HEK293 (cell line): Measurements from ENCODE around the gene HOXC11.

Experiments
- BCL11A ChIP-seq: fragments of 450-650 bp; formaldehyde crosslinking; IDR thresholded peaks from 2 replicates; pipeline ENCODE4 v1.5.1; 2016; ENCODE audit warnings: low read depth, missing biosample characterization, missing genetic modification characterization
- KLF16 ChIP-seq: fragments of 450-650 bp; formaldehyde crosslinking; IDR thresholded peaks from 2 replicates; pipeline ENCODE4 v1.5.1; 2017; ENCODE audit warnings: missing biosample characterization, missing genetic modification characterization
- MZF1 ChIP-seq: fragments of 450-650 bp; formaldehyde crosslinking; IDR thresholded peaks from 2 replicates; pipeline ENCODE4 v1.5.1; 2017; ENCODE audit warnings: missing biosample characterization, missing genetic modification characterization, borderline replicate concordance
- PRDM10 ChIP-seq: fragments of 450-650 bp; formaldehyde crosslinking; IDR thresholded peaks from 2 replicates; pipeline ENCODE4 v1.5.1; 2016; ENCODE audit warnings: missing biosample characterization, missing genetic modification characterization
- REST ChIP-seq: fragments of 450-650 bp; formaldehyde crosslinking; IDR thresholded peaks from 2 replicates; pipeline ENCODE4 v1.5.1; 2016; ENCODE audit warnings: missing biosample characterization, missing genetic modification characterization
- SP2 ChIP-seq: fragments of 450-650 bp; formaldehyde crosslinking; IDR thresholded peaks from 2 replicates; pipeline ENCODE4 v1.5.1; 2016; ENCODE audit warnings: missing biosample characterization, missing genetic modification characterization
- SP7 ChIP-seq: fragments of 450-650 bp; formaldehyde crosslinking; IDR thresholded peaks from 2 replicates; pipeline ENCODE4 v1.5.1; 2016; ENCODE audit warnings: missing biosample characterization, missing genetic modification characterization
- TCF7L2 ChIP-seq: IDR thresholded peaks from 2 replicates; pipeline ENCODE4 v1.6.1; 2011; ENCODE audit warnings: low read depth, mild to moderate bottlenecking, inconsistent platforms, low read length, moderate library complexity, borderline replicate concordance
- ZBTB17 ChIP-seq: fragments of 450-650 bp; formaldehyde crosslinking; IDR thresholded peaks from 2 replicates; pipeline ENCODE4 v1.5.1; 2016; ENCODE audit warnings: missing biosample characterization, missing genetic modification characterization
- ZBTB20 ChIP-seq: fragments of 450-650 bp; formaldehyde crosslinking; IDR thresholded peaks from 2 replicates; pipeline ENCODE4 v1.5.1; 2016; ENCODE audit warnings: missing biosample characterization, missing genetic modification characterization
- ZBTB8A ChIP-seq: fragments of 450-650 bp; formaldehyde crosslinking; IDR thresholded peaks from 2 replicates; pipeline ENCODE4 v1.5.1; 2016; ENCODE audit warnings: missing biosample characterization, missing genetic modification characterization
- ZFHX2 ChIP-seq: fragments of 450-650 bp; formaldehyde crosslinking; conservative IDR thresholded peaks from 2 replicates; pipeline ENCODE4 v1.5.1; 2016; ENCODE audit warnings: missing biosample characterization, missing genetic modification characterization
- ZNF10 ChIP-seq: fragments of 450-650 bp; formaldehyde crosslinking; IDR thresholded peaks from 2 replicates; pipeline ENCODE4 v1.5.1; 2017; ENCODE audit warnings: missing biosample characterization, missing genetic modification characterization
- ZNF140 ChIP-seq: fragments of 450-650 bp; formaldehyde crosslinking; IDR thresholded peaks from 2 replicates; pipeline ENCODE4 v1.5.1; 2016; ENCODE audit warnings: missing biosample characterization, missing genetic modification characterization
- ZNF146 ChIP-seq: fragments of 450-650 bp; formaldehyde crosslinking; IDR thresholded peaks from 2 replicates; pipeline ENCODE4 v1.5.1; 2016; ENCODE audit warnings: missing biosample characterization, missing genetic modification characterization
- ZNF157 ChIP-seq: fragments of 450-650 bp; formaldehyde crosslinking; IDR thresholded peaks from 2 replicates; pipeline ENCODE4 v1.5.1; 2016; ENCODE audit warnings: missing biosample characterization, missing genetic modification characterization
- ZNF175 ChIP-seq: fragments of 450-650 bp; formaldehyde crosslinking; IDR thresholded peaks from 2 replicates; pipeline ENCODE4 v1.5.1; 2016; ENCODE audit warnings: missing biosample characterization, missing genetic modification characterization
- ZNF2 ChIP-seq: fragments of 450-650 bp; formaldehyde crosslinking; IDR thresholded peaks from 2 replicates; pipeline ENCODE4 v1.5.1; 2016; ENCODE audit warnings: missing biosample characterization, missing genetic modification characterization
- ZNF23 ChIP-seq: fragments of 450-650 bp; formaldehyde crosslinking; IDR thresholded peaks from 2 replicates; pipeline ENCODE4 v1.5.1; 2016; ENCODE audit warnings: missing biosample characterization, missing genetic modification characterization, borderline replicate concordance
- ZNF362 ChIP-seq: fragments of 450-650 bp; formaldehyde crosslinking; IDR thresholded peaks from 2 replicates; pipeline ENCODE4 v1.5.1; 2016; ENCODE audit warnings: missing biosample characterization, missing genetic modification characterization
- ZNF366 ChIP-seq: fragments of 450-650 bp; formaldehyde crosslinking; conservative IDR thresholded peaks from 2 replicates; pipeline ENCODE4 v1.5.1; 2016; ENCODE audit warnings: missing biosample characterization, missing genetic modification characterization
- ZNF514 ChIP-seq: fragments of 450-650 bp; formaldehyde crosslinking; IDR thresholded peaks from 2 replicates; pipeline ENCODE4 v1.5.1; 2016; ENCODE audit warnings: missing biosample characterization, missing genetic modification characterization
- ZNF571 ChIP-seq: fragments of 450-650 bp; formaldehyde crosslinking; IDR thresholded peaks from 2 replicates; pipeline ENCODE4 v1.5.0; 2017; ENCODE audit warnings: missing biosample characterization, missing genetic modification characterization
- ZNF580 ChIP-seq: fragments of 450-650 bp; formaldehyde crosslinking; IDR thresholded peaks from 2 replicates; pipeline ENCODE4 v1.5.1; 2016; ENCODE audit warnings: missing biosample characterization, missing genetic modification characterization
- ZNF585B ChIP-seq: fragments of 450-650 bp; formaldehyde crosslinking; IDR thresholded peaks from 2 replicates; pipeline ENCODE4 v1.5.1; 2016; ENCODE audit warnings: missing biosample characterization, missing genetic modification characterization
- ZNF610 ChIP-seq: fragments of 450-650 bp; formaldehyde crosslinking; IDR thresholded peaks from 2 replicates; pipeline ENCODE4 v1.5.1; 2016; ENCODE audit warnings: missing biosample characterization, missing genetic modification characterization, borderline replicate concordance
- ZNF76 ChIP-seq: fragments of 450-650 bp; formaldehyde crosslinking; IDR thresholded peaks from 2 replicates; pipeline ENCODE4; 2016; ENCODE audit warnings: low read depth, missing biosample characterization, missing genetic modification characterization, borderline replicate concordance
- ZNF843 ChIP-seq: fragments of 450-650 bp; formaldehyde crosslinking; IDR thresholded peaks from 2 replicates; pipeline ENCODE4 v1.5.1; 2016; ENCODE audit warnings: missing biosample characterization, missing genetic modification characterization
- ZSCAN30 ChIP-seq: fragments of 450-650 bp; IDR thresholded peaks from 2 replicates; pipeline ENCODE4 v1.5.1; 2018; ENCODE audit warnings: missing biosample characterization, mild to moderate bottlenecking, missing genetic modification characterization, moderate library complexity
- TF ChIP-seq, protein P1 (sequence below): fragments of 450-650 bp; formaldehyde crosslinking; IDR thresholded peaks from 2 replicates; pipeline ENCODE4 v1.5.1; 2017; ENCODE audit warnings: missing biosample characterization, missing genetic modification characterization

HOXC11 gene

GRCh38 chr12:53997204-53998109, 24.5 kb downstream of the HOXC11 start (continued):
- peak; percentile 32; the same call in 1 of the 2 replicates for TF ChIP-seq REST (tag by site-specific recombination)
- TF ChIP-seq ZBTB8A (tag by site-specific recombination): peak; percentile 77
- no peak for TF ChIP-seq ZNF571
- TF ChIP-seq, protein P1, sequence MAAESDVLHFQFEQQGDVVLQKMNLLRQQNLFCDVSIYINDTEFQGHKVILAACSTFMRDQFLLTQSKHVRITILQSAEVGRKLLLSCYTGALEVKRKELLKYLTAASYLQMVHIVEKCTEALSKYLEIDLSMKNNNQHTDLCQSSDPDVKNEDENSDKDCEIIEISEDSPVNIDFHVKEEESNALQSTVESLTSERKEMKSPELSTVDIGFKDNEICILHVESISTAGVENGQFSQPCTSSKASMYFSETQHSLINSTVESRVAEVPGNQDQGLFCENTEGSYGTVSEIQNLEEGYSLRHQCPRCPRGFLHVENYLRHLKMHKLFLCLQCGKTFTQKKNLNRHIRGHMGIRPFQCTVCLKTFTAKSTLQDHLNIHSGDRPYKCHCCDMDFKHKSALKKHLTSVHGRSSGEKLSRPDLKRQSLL: no peak; the same call in none of the 2 replicates
- TF ChIP-seq ZNF76 (tag by site-specific recombination): 0 out of 2 replicates have a peak, but pooled peaks have one; percentile 9
- no peak for TF ChIP-seq ZNF157 (tag by site-specific recombination)
- peak; percentile 92 for TF ChIP-seq ZNF366 (tag by site-specific recombination)
- no peak for TF ChIP-seq ZNF514 (tag by site-specific recombination)
- TF ChIP-seq SP2: peak; percentile 38
- no peak for TF ChIP-seq ZNF23 (tag by site-specific recombination)
- TF ChIP-seq MZF1 (tag by site-specific recombination): peak; percentile 88; the same call in 1 of the 2 replicates
- TF ChIP-seq ZNF140 (tag by site-specific recombination): no peak
- no peak for TF ChIP-seq ZNF362 (tag by site-specific recombination)
- peak; percentile 8 for TF ChIP-seq PRDM10 (tag by site-specific recombination)
- no peak for TF ChIP-seq TCF7L2
- 0 out of 2 replicates have a peak, but pooled peaks have one; percentile 11 for TF ChIP-seq SP7
- no peak for TF ChIP-seq ZNF585B (tag by site-specific recombination)
- peak; percentile 66 for TF ChIP-seq ZNF2 (tag by site-specific recombination)
- no peak for TF ChIP-seq ZNF175 (tag by site-specific recombination)
- TF ChIP-seq ZNF146 (tag by site-specific recombination): no peak
- TF ChIP-seq ZNF10 (tag by site-specific recombination): peak; percentile 14; the same call in 1 of the 2 replicates
- peak; percentile 95 for TF ChIP-seq ZBTB20 (tag by site-specific recombination)
- peak; percentile 72 for TF ChIP-seq ZSCAN30
- 0 out of 2 replicates have a peak, but pooled peaks have one; percentile 6 for TF ChIP-seq ZNF580 (tag by site-specific recombination)
- peak; percentile 95 for TF ChIP-seq ZBTB17 (tag by site-specific recombination)
- TF ChIP-seq BCL11A (tag by site-specific recombination): no peak
- 0 out of 2 replicates have a peak, but pooled peaks have one; percentile 21 for TF ChIP-seq ZNF843 (tag by site-specific recombination)
- no peak for TF ChIP-seq ZFHX2 (tag by site-specific recombination)
- 0 out of 2 replicates have a peak, but pooled peaks have one; percentile 35 for TF ChIP-seq KLF16 (tag by site-specific recombination)
- no peak for TF ChIP-seq ZNF610 (tag by site-specific recombination)
